ENCODE data around the gene GSDME.
"Not testable (repeated sequence)": the region's sequence is repeated elsewhere in the genome, so short reads cannot be mapped to it uniquely, and the experiment has no call there.

GSDME gene

DNA sequence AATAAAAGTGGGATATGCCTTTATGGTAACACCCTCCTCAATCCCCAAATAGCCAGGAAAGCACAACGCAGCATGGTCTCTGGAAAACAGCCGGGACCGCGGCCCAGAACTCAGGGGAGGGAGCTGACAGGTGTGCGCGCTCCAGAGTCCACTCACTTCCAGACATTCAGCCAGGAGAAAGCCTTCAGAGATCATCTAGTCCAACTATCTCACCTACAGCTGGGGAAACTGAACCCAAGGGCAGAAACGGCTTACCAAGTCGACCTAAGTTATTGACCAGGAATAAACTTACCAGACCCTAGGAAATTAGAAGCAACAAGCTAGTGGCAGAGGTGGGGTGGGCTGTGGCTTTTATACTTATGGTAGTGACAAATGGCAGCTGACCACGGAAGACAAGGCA is 16.4 kb downstream of the GSDME start:
- DNase-seq: no peak

GRCh38 chr7:24739306-24739705 is 18.0 kb downstream of the GSDME start:
- DNase-seq: peak; percentile 51

DNA sequence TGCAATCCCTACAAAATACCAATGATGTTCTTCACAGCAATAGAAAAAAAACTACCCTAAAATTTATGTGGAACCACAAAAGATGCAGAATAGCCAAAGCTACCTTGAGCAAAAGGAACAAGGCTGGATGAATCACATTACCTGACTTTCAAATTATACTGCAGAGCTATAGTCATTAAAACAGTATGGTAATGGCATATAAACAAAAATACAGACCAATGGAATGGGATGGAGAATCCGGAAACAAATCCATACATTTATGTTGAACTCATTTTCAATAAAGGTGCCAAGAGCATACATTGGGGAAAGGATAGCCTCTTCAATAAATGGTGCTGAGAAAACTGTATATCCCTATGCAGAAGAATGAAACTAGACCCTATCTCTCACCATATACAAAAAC is 18.7 kb downstream of the GSDME start:
- DNase-seq: no peak

DNA sequence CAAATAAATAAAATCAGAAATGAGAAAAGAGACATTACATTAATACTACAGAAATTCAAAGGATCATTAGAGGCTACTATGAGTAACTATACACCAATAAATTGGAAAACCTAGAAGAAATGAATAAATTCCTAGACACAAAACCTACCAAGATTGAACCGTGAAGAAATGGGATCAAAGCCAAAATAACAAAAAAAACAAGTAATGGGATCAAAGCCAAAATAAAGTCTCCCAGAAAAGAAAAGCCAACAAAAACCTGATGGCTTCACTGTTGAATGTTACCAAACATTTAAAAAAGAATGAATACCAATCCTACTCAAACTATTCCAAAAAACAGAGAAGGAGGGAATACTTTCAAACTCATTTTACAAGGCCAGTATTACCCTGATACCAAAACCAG is 20.0 kb downstream of the GSDME start:
- DNase-seq: no peak

DNA sequence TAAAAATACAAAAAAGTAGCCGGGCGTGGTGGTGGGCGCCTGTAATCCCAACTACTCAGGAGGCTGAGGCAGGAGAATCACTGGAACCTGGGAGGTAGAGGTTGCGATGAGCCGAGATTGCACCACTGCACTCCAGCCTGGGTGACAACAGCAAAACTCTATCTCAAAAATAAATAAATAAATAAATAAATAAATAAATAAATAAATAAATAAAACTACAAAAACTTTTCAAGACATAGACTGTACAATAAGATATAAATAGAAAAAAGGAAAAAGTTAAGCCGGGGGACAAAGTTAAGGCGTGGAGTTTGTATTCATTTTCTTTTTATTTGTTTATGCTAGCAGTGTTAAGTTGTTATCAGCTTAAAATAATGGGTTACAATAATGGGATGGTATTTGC is 21.7 kb downstream of the GSDME start:
- DNase-seq: not testable (repeated sequence)

- DNase-seq: peak; percentile 39
These were observed 23.0 kb downstream of the GSDME start for GRCh38 chr7:24734306-24734705.

DNA sequence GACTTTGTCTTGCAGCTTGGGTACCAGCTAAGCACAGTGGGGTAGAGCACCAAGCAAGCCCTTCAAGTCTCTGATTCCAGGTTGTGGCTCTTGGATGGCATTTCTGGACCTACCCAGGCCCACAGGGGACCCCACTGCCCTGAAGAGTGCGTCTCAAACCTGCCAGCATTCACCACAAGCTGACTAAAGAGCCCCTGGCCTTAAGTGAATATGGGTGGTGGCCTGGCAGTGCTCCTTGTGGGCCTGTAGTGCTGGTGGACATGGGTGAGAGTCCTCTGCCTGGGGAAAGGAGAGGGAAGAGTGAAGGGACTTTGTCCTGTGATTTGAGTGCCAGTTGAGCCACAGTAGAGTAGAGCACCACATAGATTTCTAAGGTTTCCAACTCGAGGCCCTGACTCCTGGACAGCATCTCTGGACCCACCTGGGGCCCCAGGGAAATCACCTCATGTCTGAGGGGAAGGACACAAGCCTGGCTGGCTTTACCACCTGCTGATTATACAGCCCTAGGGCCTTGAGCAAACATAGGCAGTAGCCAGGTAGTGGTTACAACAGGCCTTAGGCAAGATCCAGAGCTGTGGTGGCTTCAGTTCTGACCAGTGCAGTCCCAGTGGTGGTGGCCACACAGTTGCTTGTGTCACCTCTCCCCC is 23.7 kb downstream of the GSDME start:
- DNase-seq: no peak

DNA sequence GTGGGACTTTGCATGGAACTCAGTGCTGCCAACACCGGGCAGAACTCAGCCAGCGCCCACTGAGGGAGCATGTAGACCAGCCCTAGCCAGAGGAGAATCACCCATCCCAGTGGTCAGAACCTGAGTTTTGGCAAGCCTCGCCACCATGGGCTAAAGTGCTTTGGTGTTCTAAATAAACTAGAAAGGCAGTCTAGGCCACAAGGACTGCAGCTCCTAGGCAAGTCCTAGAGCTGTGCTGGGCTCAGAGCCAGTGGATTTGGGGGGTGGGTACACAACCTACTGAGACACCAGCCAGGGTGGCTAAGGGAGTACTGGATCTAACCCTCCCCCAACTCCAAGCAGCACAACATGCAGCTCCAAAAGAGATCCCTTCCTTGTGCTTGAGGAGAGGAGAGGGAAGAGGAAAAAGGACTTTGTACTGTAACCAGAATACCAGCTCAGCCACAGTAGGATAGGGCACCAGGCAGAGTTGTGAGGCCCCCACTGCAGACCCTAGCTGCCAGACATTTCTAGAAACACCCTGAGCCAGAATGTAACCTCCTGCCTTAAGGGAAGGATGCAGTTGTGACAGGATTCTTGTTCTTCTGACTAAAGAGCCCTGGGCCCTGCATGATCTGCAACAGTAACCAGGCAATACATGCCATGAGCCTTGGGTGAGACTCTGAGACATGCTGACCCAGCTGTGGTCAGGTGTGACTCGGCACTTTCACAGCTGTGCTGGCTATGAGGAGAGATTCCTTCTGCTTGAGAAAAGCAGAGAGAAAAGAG is 24.4 kb downstream of the GSDME start:
- DNase-seq: peak; percentile 80

GRCh38 chr7:24731313-24731712 is 26.0 kb downstream of the GSDME start:
- DNase-seq: no peak

GRCh38 chr7:24730018-24730369 is 27.3 kb downstream of the GSDME start:
- DNase-seq: no peak

DNA sequence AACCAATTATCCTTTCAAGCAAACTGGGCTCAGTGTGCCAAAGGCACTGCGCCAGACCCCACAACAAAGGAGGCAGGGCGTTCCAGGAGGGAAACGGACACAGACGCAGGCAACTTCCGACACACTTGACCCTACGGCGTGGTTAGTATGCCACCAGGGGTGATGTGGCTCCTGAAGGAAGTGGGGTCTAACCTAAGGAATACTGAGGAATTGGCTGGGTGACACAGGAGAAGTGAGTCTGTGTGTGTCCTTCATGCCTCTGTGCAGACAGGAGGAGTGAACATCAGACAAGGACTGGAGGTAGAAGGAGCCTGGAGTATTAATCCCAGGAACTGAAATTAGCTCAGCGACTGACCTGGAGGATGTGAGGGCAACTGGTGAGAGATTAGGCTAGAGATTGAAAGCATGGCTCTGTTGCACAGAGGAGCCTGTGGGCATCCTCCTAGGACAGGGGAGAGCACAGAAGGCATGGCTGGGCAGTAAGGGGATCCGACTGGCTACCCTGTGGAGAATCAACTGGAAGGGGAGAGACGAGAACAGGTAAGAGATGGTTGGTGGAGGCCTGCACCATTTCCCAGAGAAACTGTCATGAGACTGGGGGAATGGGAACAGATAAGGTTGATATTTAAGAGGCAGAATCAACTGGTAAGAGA is 27.8 kb downstream of the GSDME start:
- no peak for DNase-seq

DNA sequence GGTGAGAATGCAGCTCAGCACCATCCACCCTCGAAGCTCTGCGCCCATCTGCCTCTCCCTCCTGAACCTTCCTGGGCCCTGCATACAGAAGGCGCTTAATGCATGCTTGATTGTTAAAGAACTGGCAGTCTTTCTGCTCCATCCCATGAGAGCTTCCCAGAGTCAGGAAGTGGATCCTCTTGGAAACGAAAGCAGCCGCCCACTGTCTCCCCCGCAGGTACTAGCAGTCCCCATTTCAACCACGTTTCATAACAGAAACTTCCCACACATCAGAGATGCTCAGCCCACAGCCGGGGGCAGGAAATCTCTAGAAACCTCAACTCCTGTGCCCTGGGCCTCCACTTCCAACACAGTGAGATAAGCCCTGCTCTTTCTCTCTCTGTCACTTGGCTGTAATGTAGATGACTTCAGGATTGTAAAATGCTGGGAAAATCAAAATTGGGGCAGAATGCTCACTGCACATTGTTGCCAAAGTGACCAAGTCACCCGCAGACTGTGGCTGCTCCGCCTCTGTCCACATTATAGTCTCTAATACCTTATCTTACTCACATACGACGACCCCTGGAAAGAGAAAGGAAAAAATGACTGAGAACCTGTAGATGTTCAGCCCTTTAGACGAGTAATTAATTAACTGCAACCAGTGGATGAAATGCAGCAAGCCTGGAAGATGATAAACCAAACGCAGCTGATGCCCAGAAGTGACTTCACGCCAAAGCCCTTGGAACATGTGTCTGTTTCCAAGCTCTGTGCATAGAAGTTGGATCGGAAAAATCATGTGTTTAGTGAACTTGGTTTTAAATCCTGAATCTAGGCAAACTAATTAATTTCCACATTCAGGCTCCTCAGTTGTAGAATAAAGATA is 28.5 kb downstream of the GSDME start:
- DNase-seq: no peak

- no peak for DNase-seq
These were observed 29.2 kb downstream of the GSDME start for GRCh38 chr7:24728121-24728500.

- no peak for DNase-seq
These were observed 29.8 kb downstream of the GSDME start for GRCh38 chr7:24727154-24728120.

- DNase-seq: no peak
These were observed 31.6 kb downstream of the GSDME start for GRCh38 chr7:24725554-24726241.

GRCh38 chr7:24724451-24725190 is 32.6 kb downstream of the GSDME start:
- DNase-seq: no peak

GRCh38 chr7:24723178-24723530 is 34.1 kb downstream of the GSDME start:
- no peak for DNase-seq

- DNase-seq: peak; percentile 61
These were observed 34.7 kb downstream of the GSDME start for GRCh38 chr7:24722386-24723177.

GRCh38 chr7:24721481-24722001 is 35.7 kb downstream of the GSDME start:
- no peak for DNase-seq

GRCh38 chr7:24720283-24720682 is 37.0 kb downstream of the GSDME start:
- no peak for DNase-seq
